H9 (cell line): ENCODE measurements around the gene FBN1. TPM values are rescaled to one million over a fixed set of nuclear protein-coding genes. Genes with fewer than 3 reads are reported as not detected.

Source experiments
- DNase-seq: peaks from one replicate; pipeline ENCODE4 v3.0.0-alpha.2; 2017
- H2AFZ ChIP-seq: one replicate; pipeline ENCODE4 v1.6.1; 2013; ENCODE audit warnings: mild to moderate bottlenecking, low read length, control low read depth, moderate library complexity
- H2AK5ac ChIP-seq: 2 replicates; pipeline ENCODE4 v1.6.1; 2013; ENCODE audit warnings: low read length, control low read depth, mixed read lengths; ENCODE audit not compliant: insufficient read length
- H2BK120ac ChIP-seq: one replicate; pipeline ENCODE4 v1.6.1; 2013; ENCODE audit warnings: low read depth, mild to moderate bottlenecking, low read length, control low read depth, inconsistent platforms; ENCODE audit not compliant: poor library complexity, severe bottlenecking
- H2BK12ac ChIP-seq: 2 replicates; pipeline ENCODE4 v1.6.1; 2013; ENCODE audit warnings: low read length, control low read depth, mixed read lengths, low read depth; ENCODE audit not compliant: insufficient read length
- H2BK15ac ChIP-seq: 2 replicates; pipeline ENCODE4 v1.6.1; 2013; ENCODE audit warnings: low read depth, low read length, control low read depth
- H2BK20ac ChIP-seq: one replicate; pipeline ENCODE4 v1.6.1; 2013; ENCODE audit warnings: low read depth, mild to moderate bottlenecking, low read length, control low read depth, inconsistent platforms; ENCODE audit not compliant: poor library complexity, severe bottlenecking
- H2BK5ac ChIP-seq: 2 replicates; pipeline ENCODE4 v1.6.1; 2013; ENCODE audit warnings: low read length, control low read depth, mixed read lengths; ENCODE audit not compliant: insufficient read length
- H3K14ac ChIP-seq: 2 replicates; pipeline ENCODE4 v1.6.1; 2013; ENCODE audit warnings: low read length, control low read depth; ENCODE audit not compliant: insufficient read depth
- H3K18ac ChIP-seq: 2 replicates; pipeline ENCODE4 v1.6.1; 2013; ENCODE audit warnings: low read depth, mild to moderate bottlenecking, mixed read lengths, low read length, control low read depth; ENCODE audit not compliant: insufficient read length
- H3K23ac ChIP-seq: 2 replicates; pipeline ENCODE4 v1.6.1; 2013; ENCODE audit warnings: low read length, control low read depth, mixed read lengths, low read depth; ENCODE audit not compliant: insufficient read length
- H3K23me2 ChIP-seq: 2 replicates; pipeline ENCODE4 v1.6.1; 2013; ENCODE audit warnings: low read depth, mild to moderate bottlenecking, mixed read lengths, low read length, control low read depth; ENCODE audit not compliant: insufficient read length, poor library complexity, severe bottlenecking
- H3K27ac ChIP-seq: 2 replicates; pipeline ENCODE4 v1.5.1; 2013; ENCODE audit warnings: low read length, control low read depth, mixed read lengths, low read depth; ENCODE audit not compliant: insufficient read length
- H3K27me3 ChIP-seq: 2 replicates; pipeline ENCODE4 v1.6.1; 2013; ENCODE audit warnings: low read length, control low read depth, inconsistent platforms; ENCODE audit not compliant: insufficient read depth
- H3K4ac ChIP-seq: 2 replicates; pipeline ENCODE4 v1.6.1; 2013; ENCODE audit warnings: low read depth, mild to moderate bottlenecking, control low read depth, inconsistent platforms, low read length, moderate library complexity
- H3K4me1 ChIP-seq: 2 replicates; pipeline ENCODE4 v1.6.1; 2013; ENCODE audit warnings: low read length, control low read depth, inconsistent platforms; ENCODE audit not compliant: insufficient read depth
- H3K4me2 ChIP-seq: 2 replicates; pipeline ENCODE4 v1.6.1; 2013; ENCODE audit warnings: low read length, control low read depth, mixed read lengths; ENCODE audit not compliant: insufficient read length, insufficient read depth
- H3K56ac ChIP-seq: 2 replicates; pipeline ENCODE4 v1.6.1; 2013; ENCODE audit warnings: low read depth, mild to moderate bottlenecking, mixed read lengths, low read length, control low read depth; ENCODE audit not compliant: insufficient read length
- H3K79me1 ChIP-seq: 2 replicates; pipeline ENCODE4 v1.6.1; 2013; ENCODE audit warnings: low read depth, mild to moderate bottlenecking, moderate library complexity, low read length, control low read depth, inconsistent platforms; ENCODE audit not compliant: insufficient read depth, poor library complexity, severe bottlenecking
- H3K79me2 ChIP-seq: 2 replicates; pipeline ENCODE4 v1.6.1; 2013; ENCODE audit warnings: low read length, control low read depth, inconsistent platforms; ENCODE audit not compliant: insufficient read depth
- H3K9ac ChIP-seq: 2 replicates; pipeline ENCODE4 v1.6.1; 2013; ENCODE audit warnings: low read length, control low read depth, mixed read lengths; ENCODE audit not compliant: insufficient read length; ENCODE audit errors: extremely low read depth
- H3K9me3 ChIP-seq: one replicate; pipeline ENCODE4 v1.6.1; 2013; ENCODE audit warnings: low read depth, low read length, inconsistent platforms; ENCODE audit not compliant: control insufficient read depth
- H3T11ph ChIP-seq: one replicate; pipeline ENCODE4 v1.6.1; 2013; ENCODE audit warnings: mild to moderate bottlenecking, low read length, control low read depth, inconsistent platforms
- H4K20me1 ChIP-seq: one replicate; pipeline ENCODE4 v1.6.1; 2013; ENCODE audit not compliant: control insufficient read depth, insufficient read length, insufficient read depth
- H4K5ac ChIP-seq: 2 replicates; pipeline ENCODE4 v1.6.1; 2013; ENCODE audit warnings: low read depth, mild to moderate bottlenecking, mixed read lengths, low read length, control low read depth; ENCODE audit not compliant: insufficient read length
- H4K8ac ChIP-seq: replicated peaks from 2 replicates; pipeline ENCODE4 v1.6.1; 2013; ENCODE audit warnings: low read length, control low read depth, mixed read lengths, low read depth; ENCODE audit not compliant: insufficient read length
- H4K91ac ChIP-seq: 2 replicates; pipeline ENCODE4 v1.6.1; 2013; ENCODE audit warnings: low read depth, mild to moderate bottlenecking, moderate library complexity, mixed read lengths, low read length, control low read depth; ENCODE audit not compliant: insufficient read length
- H3K27ac Mint-ChIP-seq, 3 experiments: 2 replicates in 2 of 3; 3 replicates in 1 of 3; pipeline ENCODE4 v1.8.0; 2020 to 2021; ENCODE audit warnings: mixed read lengths in 3 of 3, mild to moderate bottlenecking in 1 of 3, moderate library complexity in 1 of 3
- H3K27me3 Mint-ChIP-seq: 2 replicates; pipeline ENCODE4 v1.8.0; 2021; ENCODE audit warnings: low read depth, mild to moderate bottlenecking, moderate library complexity, mixed read lengths
- H3K36me3 Mint-ChIP-seq, 3 experiments: 2 replicates in 2 of 3; 3 replicates in 1 of 3; pipeline ENCODE4 v1.8.0; 2020 to 2021; ENCODE audit warnings: low read depth in 3 of 3, mixed read lengths in 3 of 3; ENCODE audit not compliant: insufficient read depth in 1 of 3
- H3K4me1 Mint-ChIP-seq, 2 experiments: 2 replicates each; pipeline ENCODE4 v1.8.0; 2020; ENCODE audit warnings: mixed read lengths in 2 of 2
- H3K4me3 Mint-ChIP-seq, 2 experiments: 2 replicates in 1 of 2; 3 replicates in 1 of 2; pipeline ENCODE4 v1.8.0; 2020 to 2021; ENCODE audit warnings: mild to moderate bottlenecking in 2 of 2, mixed read lengths in 2 of 2, moderate library complexity in 1 of 2
- H3K9me3 Mint-ChIP-seq, 2 experiments: 2 replicates in 1 of 2; 3 replicates in 1 of 2; pipeline ENCODE4 v1.8.0; 2020; ENCODE audit warnings: mild to moderate bottlenecking in 2 of 2, mixed read lengths in 2 of 2, moderate library complexity in 1 of 2
- CTCF ChIP-seq: fragments of 200-600 bp; sonication (generic); conservative IDR thresholded peaks from 3 replicates; pipeline ENCODE4 v1.8.0; 2021; ENCODE audit warnings: antibody characterized with exemption, mild to moderate bottlenecking
- WGBS: extraction: QIAGEN DNeasy Blood & Tissue Kit; methylation state at CpG from one replicate; pipeline ENCODE4 v1.1.7; 2013; ENCODE audit warnings: missing lambda C conversion rate, low lambda C conversion rate, mixed read lengths; ENCODE audit not compliant: insufficient read length; ENCODE audit errors: extremely low coverage; 5-methylcytosine and 5-hydroxymethylcytosine counted together
- total RNA-seq: library from RNA; stranded (reverse); gene quantifications from 2 replicates; pipeline ENCODE4 v1.2.1, GENCODE V29; 2021

FBN1 gene
- total RNA-seq, 1 experiment from 2014 or later, result 3.6 TPM

DNA sequence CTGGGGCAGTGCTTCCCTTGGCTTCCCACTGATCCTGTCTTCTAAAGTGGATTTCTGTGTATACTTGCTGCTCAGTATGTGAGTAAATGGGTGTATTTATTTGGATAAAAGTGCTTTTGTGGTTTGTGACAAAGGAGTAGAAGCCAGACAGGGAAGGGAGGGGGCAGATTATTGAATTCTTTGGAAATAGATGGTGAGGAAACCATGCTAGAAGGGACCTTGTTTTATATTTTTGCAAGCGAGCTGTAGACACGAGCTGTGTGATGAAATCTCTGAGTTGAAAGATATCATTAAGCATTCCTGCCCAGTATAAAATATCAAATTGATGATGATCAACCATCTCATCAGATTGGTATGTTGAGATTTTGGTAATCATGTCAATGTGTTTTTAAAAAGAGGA lies 245.4 kb downstream of the FBN1 start:
- Histone ChIP-seq H3K14ac (no peak overlapping the region), H4K91ac (no peak overlapping the region), H3K79me1 (no peaks in the 10 kb centered on the region), H3K9ac (no peak overlapping the region), H2BK15ac (no peak overlapping the region), H3K56ac (no peak overlapping the region), H2BK20ac (no peak overlapping the region), H3K9me3 (no peaks in the 10 kb centered on the region), H3T11ph (no peak overlapping the region), H3K27me3 (no peaks in the 10 kb centered on the region), H3K23me2 (no peaks in the 10 kb centered on the region), H2AFZ (no peak overlapping the region), H3K4ac (no peak overlapping the region), H2BK120ac (no peak overlapping the region), H3K4me2 (no peak overlapping the region), H2AK5ac (no peak overlapping the region), H2BK5ac (no peak overlapping the region), H3K27ac (no peak overlapping the region), H4K8ac (no peak overlapping the region), H2BK12ac (no peak overlapping the region), H4K20me1 (no peaks in the 10 kb centered on the region), H3K23ac (no peak overlapping the region), H4K5ac (no peak overlapping the region), H3K18ac (no peak overlapping the region), H3K4me1 (no peaks in the 10 kb centered on the region), H3K79me2 (no peaks in the 10 kb centered on the region)
- Mint-ChIP-seq H3K27me3 (no peaks in the 10 kb centered on the region; the same call in 1 of the 2 replicates), H3K9me3 (no peaks in the 10 kb centered on the region), H3K4me1 (no peaks in the 10 kb centered on the region), H3K36me3 (no peaks in the 10 kb centered on the region), H3K27ac (peak overlapping the region in 1 of 3 experiments; percentile 47; a peak in 1 of 7 replicates), H3K4me3 (no peak overlapping the region)
- WGBS, result no CpG with 5 or more reads among the region's 2 CpGs
- no peak for DNase-seq
- TF ChIP-seq CTCF, result no peak
